Activated naive CD8-positive, alpha-beta T cell (primary cell): ENCODE results near the gene AADACL3.

Source experiments
- H3K27ac Mint-ChIP-seq: one replicate; pipeline ENCODE4 v1.8.0; 2021; ENCODE audit warnings: mixed read lengths
- H3K27me3 Mint-ChIP-seq: one replicate; pipeline ENCODE4 v1.8.0; 2021; ENCODE audit warnings: mixed read lengths
- H3K36me3 Mint-ChIP-seq: one replicate; pipeline ENCODE4 v1.8.0; 2021; ENCODE audit warnings: mixed read lengths
- H3K4me1 Mint-ChIP-seq: one replicate; pipeline ENCODE4 v1.8.0; 2021; ENCODE audit warnings: low read depth, mixed read lengths
- H3K4me3 Mint-ChIP-seq: one replicate; pipeline ENCODE4 v1.8.0; 2021; ENCODE audit warnings: mild to moderate bottlenecking, mixed read lengths
- H3K9me3 Mint-ChIP-seq: one replicate; pipeline ENCODE4 v1.8.0; 2021; ENCODE audit warnings: low read depth, mixed read lengths

The AADACL3 gene

GRCh38 chr1:12769976-12770505, 54.1 kb downstream of the AADACL3 start:
- peaks cover 19% of the 10 kb centered on the region for H3K27me3 Mint-ChIP-seq
- no peaks in the 10 kb centered on the region for H3K4me1 Mint-ChIP-seq
- H3K4me3 Mint-ChIP-seq, result no peak overlapping the region
- H3K36me3 Mint-ChIP-seq, result no peaks in the 10 kb centered on the region
- no peaks in the 10 kb centered on the region for H3K9me3 Mint-ChIP-seq
- H3K27ac Mint-ChIP-seq, result no peak overlapping the region

GRCh38 chr1:12770620-12771019, 54.7 kb downstream of the AADACL3 start:
- Mint-ChIP-seq H3K27me3 (peaks cover 18% of the 10 kb centered on the region), H3K4me3 (no peak overlapping the region), H3K9me3 (no peaks in the 10 kb centered on the region), H3K27ac (no peak overlapping the region), H3K36me3 (no peaks in the 10 kb centered on the region), H3K4me1 (no peaks in the 10 kb centered on the region)

- H3K27ac Mint-ChIP-seq, result no peak overlapping the region
- no peaks in the 10 kb centered on the region for H3K9me3 Mint-ChIP-seq
These were observed 55.3 kb downstream of the AADACL3 start for GRCh38 chr1:12771186-12771585.

GRCh38 chr1:12772520-12772919, 56.6 kb downstream of the AADACL3 start:
- no peaks in the 10 kb centered on the region for H3K9me3 Mint-ChIP-seq
- no peak overlapping the region for H3K27ac Mint-ChIP-seq
- no peaks in the 10 kb centered on the region for H3K36me3 Mint-ChIP-seq
- H3K4me3 Mint-ChIP-seq, result no peak overlapping the region
- H3K27me3 Mint-ChIP-seq, result peaks cover 18% of the 10 kb centered on the region
- no peaks in the 10 kb centered on the region for H3K4me1 Mint-ChIP-seq

More at GRCh38 chr1:12771186-12771585, 55.3 kb downstream of the AADACL3 start:
- peaks cover 18% of the 10 kb centered on the region for H3K27me3 Mint-ChIP-seq
- H3K4me3 Mint-ChIP-seq, result no peak overlapping the region
- no peaks in the 10 kb centered on the region for H3K36me3 Mint-ChIP-seq
- no peaks in the 10 kb centered on the region for H3K4me1 Mint-ChIP-seq

- Mint-ChIP-seq H3K4me3 (no peak within 1 kb of the TSS), H3K4me1 (no peaks in the 10 kb centered on the region), H3K27me3 (peaks cover 20% of the 10 kb centered on the region), H3K36me3 (no peaks in the 10 kb centered on the region), H3K9me3 (no peaks in the 10 kb centered on the region), H3K27ac (no peak within 1 kb of the TSS)
These were observed 57.5 kb downstream of the AADACL3 start, which contains the start of gene PRAMEF12 for GRCh38 chr1:12773438-12773837. Gene PRAMEF12 (plus strand): TSS chr1:12773738. CDS start chr1:12774868, 1,130 bp downstream.

GRCh38 chr1:12774801-12775345, 59.0 kb downstream of the AADACL3 start:
- Mint-ChIP-seq H3K4me3 (no peak overlapping the region), H3K36me3 (no peaks in the 10 kb centered on the region), H3K27me3 (peaks cover 21% of the 10 kb centered on the region), H3K4me1 (no peaks in the 10 kb centered on the region), H3K27ac (no peak overlapping the region), H3K9me3 (no peaks in the 10 kb centered on the region)

GRCh38 chr1:12775443-12775842, 59.5 kb downstream of the AADACL3 start:
- peaks cover 17% of the 10 kb centered on the region for H3K27me3 Mint-ChIP-seq
- H3K9me3 Mint-ChIP-seq, result no peaks in the 10 kb centered on the region
- no peak overlapping the region for H3K27ac Mint-ChIP-seq
- no peaks in the 10 kb centered on the region for H3K4me1 Mint-ChIP-seq
- no peaks in the 10 kb centered on the region for H3K36me3 Mint-ChIP-seq
- no peak overlapping the region for H3K4me3 Mint-ChIP-seq

- no peaks in the 10 kb centered on the region for H3K36me3 Mint-ChIP-seq
- peaks cover 16% of the 10 kb centered on the region for H3K27me3 Mint-ChIP-seq
- H3K4me3 Mint-ChIP-seq, result no peak overlapping the region
- no peaks in the 10 kb centered on the region for H3K9me3 Mint-ChIP-seq
- no peaks in the 10 kb centered on the region for H3K4me1 Mint-ChIP-seq
- H3K27ac Mint-ChIP-seq, result no peak overlapping the region
These were observed 61.1 kb downstream of the AADACL3 start for GRCh38 chr1:12776801-12777557.
